ENCODE measurements around the gene FSCB.
"Not testable (repeated sequence)": the region's sequence is repeated elsewhere in the genome, so short reads cannot be mapped to it uniquely, and the experiment has no call there.

Gene FSCB, protein sequence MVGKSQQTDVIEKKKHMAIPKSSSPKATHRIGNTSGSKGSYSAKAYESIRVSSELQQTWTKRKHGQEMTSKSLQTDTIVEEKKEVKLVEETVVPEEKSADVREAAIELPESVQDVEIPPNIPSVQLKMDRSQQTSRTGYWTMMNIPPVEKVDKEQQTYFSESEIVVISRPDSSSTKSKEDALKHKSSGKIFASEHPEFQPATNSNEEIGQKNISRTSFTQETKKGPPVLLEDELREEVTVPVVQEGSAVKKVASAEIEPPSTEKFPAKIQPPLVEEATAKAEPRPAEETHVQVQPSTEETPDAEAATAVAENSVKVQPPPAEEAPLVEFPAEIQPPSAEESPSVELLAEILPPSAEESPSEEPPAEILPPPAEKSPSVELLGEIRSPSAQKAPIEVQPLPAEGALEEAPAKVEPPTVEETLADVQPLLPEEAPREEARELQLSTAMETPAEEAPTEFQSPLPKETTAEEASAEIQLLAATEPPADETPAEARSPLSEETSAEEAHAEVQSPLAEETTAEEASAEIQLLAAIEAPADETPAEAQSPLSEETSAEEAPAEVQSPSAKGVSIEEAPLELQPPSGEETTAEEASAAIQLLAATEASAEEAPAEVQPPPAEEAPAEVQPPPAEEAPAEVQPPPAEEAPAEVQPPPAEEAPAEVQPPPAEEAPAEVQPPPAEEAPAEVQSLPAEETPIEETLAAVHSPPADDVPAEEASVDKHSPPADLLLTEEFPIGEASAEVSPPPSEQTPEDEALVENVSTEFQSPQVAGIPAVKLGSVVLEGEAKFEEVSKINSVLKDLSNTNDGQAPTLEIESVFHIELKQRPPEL

GRCh38 chr14:44507183-44507582 lies at the start of gene FSCB:
TSS of gene FSCB (minus strand) at chr14:44507283. CDS start at chr14:44506987, 296 bp downstream.
- DNase-seq (ENCODE audit: low read depth) = no peak

DNA sequence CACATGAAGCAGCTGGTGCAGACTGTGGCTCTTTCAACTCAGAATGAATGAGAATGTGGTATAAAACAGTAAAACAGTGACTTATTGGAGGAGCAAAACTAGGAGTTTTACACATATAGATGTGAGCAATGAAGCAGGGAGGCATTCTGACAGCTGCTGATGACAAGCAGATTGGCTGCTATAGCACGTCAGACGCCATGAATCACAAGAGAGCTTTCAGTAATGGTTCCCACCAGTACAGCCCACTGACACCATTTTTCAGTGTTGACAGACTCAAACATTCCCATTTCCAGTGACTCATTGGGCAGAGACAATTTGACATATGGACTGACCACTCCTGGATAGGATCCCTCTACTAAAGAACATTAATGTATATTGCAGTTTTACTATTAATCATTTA lies 24.6 kb upstream of the FSCB start:
- DNase-seq (ENCODE audit: low read depth) = no peak

DNA sequence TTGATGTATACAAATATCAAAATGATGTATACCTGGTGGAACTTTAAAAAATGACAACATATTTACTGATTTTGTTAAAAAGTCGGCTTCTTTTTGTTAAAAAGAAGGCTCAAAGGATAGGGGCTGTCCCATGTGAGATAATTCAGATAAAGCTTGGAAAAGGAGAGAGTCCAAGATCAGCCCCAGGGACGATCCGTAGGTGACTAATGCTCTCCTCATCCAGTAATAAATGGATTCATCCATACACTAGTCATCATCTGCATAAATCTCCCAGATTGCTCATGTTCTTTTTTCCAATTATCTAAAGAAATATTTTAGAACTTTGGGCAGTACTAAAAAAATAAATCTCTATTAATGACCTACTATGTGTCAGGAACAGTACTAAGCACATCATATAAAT lies 23.4 kb upstream of the FSCB start:
- DNase-seq (ENCODE audit: low read depth) = no peak

GRCh38 chr14:44529026-44529425 lies 21.9 kb upstream of the FSCB start:
- DNase-seq (ENCODE audit: low read depth) = peak; percentile 30

- no peak for DNase-seq (ENCODE audit: low read depth)
These were observed 21.1 kb upstream of the FSCB start for GRCh38 chr14:44528180-44528579.

DNA sequence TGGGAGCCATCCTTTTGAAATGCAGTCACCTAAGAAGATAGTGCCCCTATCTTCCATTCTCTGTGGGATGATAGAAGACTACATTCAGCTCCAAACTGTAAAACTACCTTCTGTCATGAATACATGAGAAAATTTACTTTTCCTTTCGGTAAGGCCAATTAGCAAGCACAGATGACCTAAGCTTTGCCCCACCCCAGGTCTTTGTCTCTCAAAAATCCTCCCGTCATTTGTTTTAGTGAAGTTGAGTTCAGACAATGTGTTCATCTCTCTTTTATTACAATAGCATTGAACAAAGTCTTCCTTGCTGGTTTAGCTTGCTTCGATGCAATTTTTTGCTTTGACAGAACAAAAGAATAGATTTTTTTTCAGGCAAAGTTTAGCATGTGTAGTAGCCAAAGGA lies 18.2 kb upstream of the FSCB start:
- DNase-seq (ENCODE audit: low read depth) = no peak

- DNase-seq (ENCODE audit: low read depth) = not testable (repeated sequence)
These were observed 8.6 kb upstream of the FSCB start for GRCh38 chr14:44515668-44516067.

- no peak for DNase-seq (ENCODE audit: low read depth)
These were observed 1.8 kb upstream of the FSCB start for GRCh38 chr14:44508834-44509233.

DNA sequence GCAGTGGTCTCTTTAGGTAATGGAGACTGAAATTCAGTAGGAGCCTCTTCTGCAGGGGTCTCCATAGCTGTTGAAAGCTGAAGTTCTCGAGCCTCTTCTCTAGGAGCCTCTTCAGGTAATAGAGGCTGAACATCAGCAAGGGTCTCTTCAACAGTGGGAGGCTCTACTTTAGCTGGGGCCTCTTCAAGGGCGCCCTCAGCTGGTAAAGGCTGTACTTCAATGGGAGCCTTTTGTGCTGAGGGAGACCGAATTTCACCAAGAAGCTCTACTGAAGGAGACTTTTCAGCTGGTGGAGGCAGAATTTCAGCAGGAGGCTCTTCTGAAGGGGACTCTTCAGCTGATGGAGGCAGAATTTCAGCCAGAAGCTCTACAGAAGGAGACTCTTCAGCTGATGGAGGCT lies 1.5 kb downstream of the FSCB start:
- no peak for DNase-seq (ENCODE audit: low read depth)

DNA sequence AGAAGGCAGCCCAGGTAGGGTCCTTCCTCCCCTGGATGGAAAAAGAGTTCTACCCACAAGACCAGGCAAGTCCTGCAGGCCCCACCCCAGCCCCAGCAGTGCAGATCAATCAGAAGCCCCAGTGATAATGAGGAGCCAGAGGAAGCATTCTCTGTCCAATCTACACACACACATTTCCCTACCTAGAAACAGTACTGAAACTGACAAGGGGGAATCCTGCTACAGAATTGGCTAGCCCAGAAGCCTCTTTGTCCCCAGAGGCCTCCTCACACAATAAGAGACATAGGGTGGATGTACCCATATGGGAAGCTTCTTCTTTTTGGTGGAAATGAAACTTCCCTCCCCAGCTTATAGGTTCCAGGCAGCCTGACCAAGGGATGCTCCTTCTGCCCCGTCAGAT lies 9.9 kb downstream of the FSCB start:
- DNase-seq (ENCODE audit: low read depth) = no peak

DNA sequence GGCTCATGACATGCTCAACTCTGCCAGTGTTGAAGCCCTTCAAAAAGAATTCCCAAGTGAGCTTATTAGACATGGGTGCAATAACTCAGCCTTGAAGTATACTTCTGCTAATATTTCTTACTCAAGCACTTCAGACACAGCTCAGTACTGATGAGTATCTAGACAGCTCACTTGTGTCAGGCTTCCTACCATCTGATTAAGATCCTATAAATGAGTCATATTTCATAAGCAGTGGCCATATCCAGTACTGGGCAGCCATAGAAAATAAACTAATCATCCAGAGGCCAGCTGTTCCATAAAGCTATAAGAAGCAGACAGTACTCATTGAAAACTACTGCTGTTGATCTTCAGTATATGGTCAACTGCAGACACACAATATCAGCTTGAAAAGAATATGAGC lies 12.9 kb downstream of the FSCB start:
- no peak for DNase-seq (ENCODE audit: low read depth)

DNA sequence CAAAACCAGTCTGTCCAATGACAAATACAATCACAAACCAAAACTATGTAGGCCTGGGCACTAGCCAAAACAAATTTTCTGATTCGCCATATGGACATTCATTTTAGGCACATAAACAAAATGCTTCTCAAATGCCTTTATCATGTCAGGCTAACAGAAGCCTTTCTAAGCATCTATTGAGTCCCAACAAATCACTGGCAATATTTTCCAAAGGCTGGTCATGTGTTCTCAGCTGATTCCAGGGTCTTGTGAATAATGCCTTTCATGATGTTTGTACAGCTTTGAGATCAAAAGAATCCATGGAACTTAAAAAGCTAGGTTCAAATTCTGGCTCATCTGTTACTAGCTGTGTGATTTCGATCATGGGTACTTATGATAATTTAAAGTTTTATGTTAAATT lies 16.1 kb downstream of the FSCB start:
- no peak for DNase-seq (ENCODE audit: low read depth)

DNA sequence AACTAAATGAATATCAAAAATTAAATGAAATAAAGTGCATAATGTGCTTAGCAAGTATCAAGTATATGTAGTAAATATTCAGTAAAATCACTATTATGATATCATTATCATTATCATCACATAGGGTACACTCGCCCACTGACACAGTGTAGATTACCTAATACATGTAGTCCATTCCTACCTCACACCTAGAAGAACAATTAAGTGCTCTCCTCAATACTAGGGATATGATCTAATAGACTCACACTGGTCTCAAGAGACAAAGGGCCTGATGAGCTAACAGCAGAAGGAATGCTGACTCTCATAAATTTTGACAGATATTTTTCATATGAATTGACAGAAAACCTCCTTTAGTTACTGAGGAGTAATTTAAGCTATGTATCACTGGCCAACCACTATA lies 29.1 kb downstream of the FSCB start:
- DNase-seq (ENCODE audit: low read depth) = no peak

DNA sequence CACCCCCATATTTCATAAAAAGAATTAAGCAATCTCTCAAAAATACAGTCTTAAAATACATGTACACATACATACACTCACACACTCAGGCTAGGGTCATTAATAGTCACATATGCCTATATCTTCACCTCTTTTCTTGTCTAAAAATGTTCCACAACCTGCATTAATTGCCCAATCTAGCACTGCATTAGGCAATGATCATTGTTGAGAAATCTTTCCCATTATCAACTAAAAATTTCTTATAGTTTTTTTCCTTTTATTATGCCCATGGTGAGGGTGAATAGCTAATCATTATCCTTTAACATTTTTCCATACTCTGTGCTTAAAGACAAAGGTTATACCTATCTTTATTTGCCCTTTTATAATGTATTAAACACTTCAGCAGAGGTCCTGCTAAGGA lies 38.3 kb downstream of the FSCB start:
- DNase-seq (ENCODE audit: low read depth) = no peak

- DNase-seq (ENCODE audit: low read depth) = no peak
These were observed 43.6 kb downstream of the FSCB start for GRCh38 chr14:44463356-44464004.

- DNase-seq (ENCODE audit: low read depth) = no peak
These were observed 44.7 kb downstream of the FSCB start for GRCh38 chr14:44462381-44462780.

GRCh38 chr14:44461811-44462210 lies 45.3 kb downstream of the FSCB start:
- no peak for DNase-seq (ENCODE audit: low read depth)

Data from fibroblast of the conjunctiva (primary cell).